ENCODE results near the gene LRFN4. TPM values are rescaled to one million over a fixed set of nuclear protein-coding genes. Genes with fewer than 3 reads are reported as not detected.

Gene LRFN4
- total RNA-seq, 1 experiment from 2014 or later = 30.5 TPM

GRCh38 chr11:66885469-66885868 lies 28.6 kb downstream of the LRFN4 start:
- no peak for DNase-seq (ENCODE audit: extremely low read depth, low read depth)

GRCh38 chr11:66885950-66886440 lies 29.1 kb downstream of the LRFN4 start:
- DNase-seq (ENCODE audit: extremely low read depth, low read depth) = no peak

GRCh38 chr11:66886671-66887221 lies 29.9 kb downstream of the LRFN4 start:
- DNase-seq (ENCODE audit: extremely low read depth, low read depth) = peak; percentile 35

GRCh38 chr11:66887526-66887925 lies 30.7 kb downstream of the LRFN4 start:
- no peak for DNase-seq (ENCODE audit: extremely low read depth, low read depth)

GRCh38 chr11:66888282-66888681 lies 31.4 kb downstream of the LRFN4 start:
- DNase-seq (ENCODE audit: extremely low read depth, low read depth) = no peak

GRCh38 chr11:66889960-66890359 lies 33.1 kb downstream of the LRFN4 start:
- no peak for DNase-seq (ENCODE audit: extremely low read depth, low read depth)

- peak; percentile 91 for DNase-seq (ENCODE audit: extremely low read depth, low read depth)
These were observed 35.2 kb downstream of the LRFN4 start for GRCh38 chr11:66891851-66892660.

GRCh38 chr11:66892911-66893310 lies 36.0 kb downstream of the LRFN4 start:
- DNase-seq (ENCODE audit: extremely low read depth, low read depth) = no peak

GRCh38 chr11:66894141-66894540 lies 37.3 kb downstream of the LRFN4 start:
- DNase-seq (ENCODE audit: extremely low read depth, low read depth) = no peak

- DNase-seq (ENCODE audit: extremely low read depth, low read depth) = no peak
These were observed 45.1 kb downstream of the LRFN4 start for GRCh38 chr11:66901964-66902390.

- no peak for DNase-seq (ENCODE audit: extremely low read depth, low read depth)
These were observed 45.8 kb downstream of the LRFN4 start for GRCh38 chr11:66902486-66903177.

GRCh38 chr11:66904055-66904454 lies 47.2 kb downstream of the LRFN4 start:
- DNase-seq (ENCODE audit: extremely low read depth, low read depth) = no peak

- no peak for DNase-seq (ENCODE audit: extremely low read depth, low read depth)
These were observed 47.7 kb downstream of the LRFN4 start for GRCh38 chr11:66904561-66904960.

- DNase-seq (ENCODE audit: extremely low read depth, low read depth) = no peak
These were observed 48.2 kb downstream of the LRFN4 start for GRCh38 chr11:66904981-66905521.

- no peak for DNase-seq (ENCODE audit: extremely low read depth, low read depth)
These were observed 48.8 kb downstream of the LRFN4 start for GRCh38 chr11:66905631-66906030.

GRCh38 chr11:66906061-66906733 lies 49.3 kb downstream of the LRFN4 start:
- peak; percentile 54 for DNase-seq (ENCODE audit: extremely low read depth, low read depth)

GRCh38 chr11:66907751-66908630 lies 51.1 kb downstream of the LRFN4 start:
- no peak for DNase-seq (ENCODE audit: extremely low read depth, low read depth)

GRCh38 chr11:66909181-66909580 lies 52.3 kb downstream of the LRFN4 start:
- DNase-seq (ENCODE audit: extremely low read depth, low read depth) = no peak

- DNase-seq (ENCODE audit: extremely low read depth, low read depth) = no peak
These were observed 53.2 kb downstream of the LRFN4 start for GRCh38 chr11:66910016-66910415.

Measured in NCI-H460 (cell line).